H1 (cell line): Measurements from ENCODE around the gene THADA. TPM values are rescaled to one million over a fixed set of nuclear protein-coding genes. Genes with fewer than 3 reads are reported as not detected.

Source experiments
- CTCF ChIA-PET: fragments of 300-600 bp; sonication (Branson Sonifier 250); formaldehyde crosslinking; loops from one replicate; lab custom pipeline; 2021; ENCODE audit not compliant: partially characterized antibody; lab: Charles Lee
- POLR2A ChIA-PET: fragments of 300-600 bp; sonication (Branson Sonifier 250); formaldehyde crosslinking; loops from one replicate; lab custom pipeline; 2021; ENCODE audit warnings: inconsistent platforms; ENCODE audit not compliant: partially characterized antibody; lab: Charles Lee
- DNase-seq, 2 experiments: peaks; one replicate each; pipeline versions ENCODE4 v3.0.0 to v3.0.0-alpha.2; 2010 to 2022; ENCODE audit warnings: low spot score in 2 of 2, low read depth in 1 of 2, mixed read lengths in 1 of 2
- FAIRE-seq: peaks from 2 replicates; lab custom pipeline; 2011; peaks lifted over from hg19 to GRCh38; lab: Jason Lieb, UNC
- H2AFZ ChIP-seq: 2 replicates; pipeline ENCODE4 v1.8.1; 2012; ENCODE audit warnings: low read length, inconsistent platforms
- H2AK5ac ChIP-seq: 2 replicates; pipeline ENCODE4 v1.6.1; 2013; ENCODE audit warnings: low read depth, low read length
- H2BK120ac ChIP-seq: replicated peaks from 2 replicates; pipeline ENCODE3; 2013; ENCODE audit warnings: low read depth, low read length, inconsistent platforms
- H2BK12ac ChIP-seq: 2 replicates; pipeline ENCODE4 v1.6.1; 2013; ENCODE audit warnings: low read depth, low read length
- H2BK15ac ChIP-seq: 2 replicates; pipeline ENCODE4 v1.6.1; 2013; ENCODE audit warnings: low read length
- H2BK20ac ChIP-seq: 2 replicates; pipeline ENCODE4 v1.6.1; 2013; ENCODE audit warnings: low read length
- H2BK5ac ChIP-seq: 2 replicates; pipeline ENCODE4 v1.6.1; 2013; ENCODE audit warnings: low read depth, low read length
- H3K14ac ChIP-seq: 2 replicates; pipeline ENCODE4 v1.6.1; 2013; ENCODE audit warnings: inconsistent platforms; ENCODE audit not compliant: insufficient read length
- H3K18ac ChIP-seq: 2 replicates; pipeline ENCODE4 v1.6.1; 2013; ENCODE audit warnings: low read length; ENCODE audit errors: extremely low read depth
- H3K23ac ChIP-seq: 2 replicates; pipeline ENCODE4 v1.6.1; 2013; ENCODE audit warnings: inconsistent platforms; ENCODE audit not compliant: insufficient read length
- H3K23me2 ChIP-seq: 2 replicates; pipeline ENCODE4 v1.6.1; 2013; ENCODE audit warnings: low read depth, low read length
- H3K27ac ChIP-seq: 2 replicates; pipeline ENCODE4 v1.6.1; 2011; ENCODE audit warnings: low read depth, low read length, inconsistent platforms
- H3K27me3 ChIP-seq, 4 experiments: replicated peaks in 1 of 4; 1 replicate in 1 of 4; 2 replicates in 3 of 4; pipeline versions ENCODE4 v1.6.1 to v1.8.1; 2011 to 2013; ENCODE audit warnings: low read length in 3 of 4, mild to moderate bottlenecking in 3 of 4, inconsistent platforms in 2 of 4, mixed read lengths in 2 of 4, moderate library complexity in 1 of 4; ENCODE audit not compliant: control insufficient read depth in 3 of 4, insufficient read depth in 3 of 4; ENCODE audit errors: extremely low read depth in 1 of 4
- H3K36me3 ChIP-seq, 4 experiments: 2 replicates each; pipeline versions ENCODE4 v1.6.1 to v1.8.1; 2011 to 2013; ENCODE audit warnings: mild to moderate bottlenecking in 4 of 4, low read length in 3 of 4, moderate library complexity in 2 of 4, control low read depth in 1 of 4, inconsistent platforms in 1 of 4; ENCODE audit not compliant: insufficient read depth in 4 of 4, control insufficient read depth in 2 of 4
- H3K4ac ChIP-seq: replicated peaks from 2 replicates; pipeline ENCODE3; 2013; ENCODE audit warnings: low read length, low read depth, mixed read lengths, inconsistent platforms; ENCODE audit not compliant: insufficient read length
- H3K4me1 ChIP-seq, 4 experiments: replicated peaks in 1 of 4; 1 replicate in 1 of 4; 2 replicates in 3 of 4; pipeline versions ENCODE4 v1.6.1 to v1.8.1; 2011 to 2013; ENCODE audit warnings: low read length in 3 of 4, inconsistent platforms in 2 of 4, mixed read lengths in 1 of 4; ENCODE audit not compliant: insufficient read depth in 4 of 4, control insufficient read depth in 3 of 4
- H3K4me2 ChIP-seq, 2 experiments: 2 replicates each; pipeline versions ENCODE4 v1.6.1 to v1.8.1; 2011 to 2013; ENCODE audit warnings: low read depth in 2 of 2, low read length in 2 of 2, control low read depth in 1 of 2, inconsistent platforms in 1 of 2, mild to moderate bottlenecking in 1 of 2; ENCODE audit not compliant: insufficient read depth in 1 of 2
- H3K4me3 ChIP-seq, 4 experiments: fragments of 200-600, 300-600 bp in 1 of 4; sonication (generic), shearing (Covaris generic), sonication (Bioruptor Twin) in 1 of 4; 2 replicates each; pipeline versions ENCODE4 v1.5.1 to v1.8.1; 2011 to 2016; ENCODE audit warnings: low read length in 4 of 4, low read depth in 3 of 4, control low read depth in 2 of 4, inconsistent platforms in 2 of 4, mild to moderate bottlenecking in 2 of 4, mixed read lengths in 1 of 4, moderate library complexity in 1 of 4; ENCODE audit not compliant: insufficient read depth in 2 of 4; ENCODE audit errors: extremely low read depth in 1 of 4
- H3K56ac ChIP-seq: replicated peaks from 2 replicates; pipeline ENCODE3; 2013; ENCODE audit warnings: low read depth, mild to moderate bottlenecking, mixed read lengths, low read length, inconsistent platforms; ENCODE audit not compliant: insufficient read length
- H3K79me1 ChIP-seq: 2 replicates; pipeline ENCODE4 v1.6.1; 2013; ENCODE audit warnings: low read depth, low read length, control low read depth
- H3K79me2 ChIP-seq, 2 experiments: 2 replicates each; pipeline versions ENCODE4 v1.6.1 to v1.8.1; 2012 to 2013; ENCODE audit warnings: low read length in 2 of 2, mild to moderate bottlenecking in 2 of 2, inconsistent platforms in 1 of 2; ENCODE audit not compliant: insufficient read depth in 2 of 2, control insufficient read depth in 1 of 2
- H3K9ac ChIP-seq, 4 experiments: replicated peaks in 1 of 4; 1 replicate in 1 of 4; 2 replicates in 3 of 4; pipeline versions ENCODE4 v1.6.1 to v1.8.1; 2011 to 2013; ENCODE audit warnings: low read depth in 3 of 4, low read length in 3 of 4, control low read depth in 2 of 4, mild to moderate bottlenecking in 2 of 4, moderate library complexity in 2 of 4, inconsistent platforms in 1 of 4; ENCODE audit errors: extremely low read depth in 1 of 4
- H3K9me3 ChIP-seq, 2 experiments: 2 replicates each; pipeline versions ENCODE4 v1.6.1 to v1.8.1; 2012 to 2013; ENCODE audit warnings: mild to moderate bottlenecking in 2 of 2, moderate library complexity in 2 of 2, control low read depth in 1 of 2, inconsistent platforms in 1 of 2, low read depth in 1 of 2, low read length in 1 of 2, mixed read lengths in 1 of 2; ENCODE audit not compliant: insufficient read depth in 2 of 2
- H4K20me1 ChIP-seq, 2 experiments: replicated peaks in 1 of 2; 2 replicates each; pipeline versions ENCODE3 to v1.8.1; 2011 to 2013; ENCODE audit warnings: inconsistent platforms in 2 of 2, low read length in 2 of 2, mild to moderate bottlenecking in 1 of 2; ENCODE audit not compliant: insufficient read depth in 2 of 2, control insufficient read depth in 1 of 2
- H4K5ac ChIP-seq: 2 replicates; pipeline ENCODE4 v1.6.1; 2013; ENCODE audit warnings: low read length, low read depth, mixed read lengths, inconsistent platforms; ENCODE audit not compliant: insufficient read length
- H4K8ac ChIP-seq: 2 replicates; pipeline ENCODE4 v1.8.0; 2013; ENCODE audit warnings: mild to moderate bottlenecking, moderate library complexity, low read length, inconsistent platforms; ENCODE audit not compliant: insufficient read depth; ENCODE audit errors: extremely low read depth
- H4K91ac ChIP-seq: replicated peaks from 2 replicates; pipeline ENCODE3; 2013; ENCODE audit warnings: low read length, mixed read lengths, inconsistent platforms; ENCODE audit not compliant: insufficient read length
- KDM5A ChIP-seq: fragments of 200-600 bp; IDR thresholded peaks from 2 replicates; pipeline ENCODE4 v1.7.1; 2012; ENCODE audit warnings: mild to moderate bottlenecking, low read length, inconsistent platforms, mixed read lengths
- TCF12 ChIP-seq: IDR thresholded peaks from 2 replicates; pipeline ENCODE4 v1.6.1; 2011; ENCODE audit warnings: low read depth, mild to moderate bottlenecking, low read length
- WGBS, 2 experiments: shearing (Covaris generic) in 1 of 2; methylation state at CpG; one replicate each; pipeline versions ENCODE4 v1.1.6 to v1.1.7; 2013 to 2015; ENCODE audit warnings: low lambda C conversion rate in 2 of 2, mixed read lengths in 2 of 2, inconsistent platforms in 1 of 2, low coverage in 1 of 2, missing lambda C conversion rate in 1 of 2; ENCODE audit not compliant: insufficient replicate concordance in 2 of 2, insufficient coverage in 1 of 2, insufficient read length in 1 of 2; ENCODE audit errors: extremely low coverage in 1 of 2, missing lambda C conversion rate in 1 of 2; 5-methylcytosine and 5-hydroxymethylcytosine counted together
- polyA plus RNA-seq, 7 experiments: library from polyadenylated mRNA; depleted of rRNA in 3 of 7; stranded (reverse) in 5 of 7; unstranded in 2 of 7; fragments of >200 nt in 5 of 7; fragments of 200-250 nt in 2 of 7; gene quantifications; 1 replicate in 5 of 7; 2 replicates in 1 of 7; 4 replicates in 1 of 7; pipeline versions ENCODE4 v1.2.1 to v1.2.3, GENCODE V29; 2011 to 2013; ENCODE audit warnings: missing spikeins in 2 of 7, mixed read lengths in 2 of 7
- total RNA-seq: library from RNA; stranded (reverse); fragmentation: NEBNext Ultra II Directional; extraction: Animal tissue kit (Norgen Biotek cat#: 25700); gene quantifications from 2 replicates; pipeline ENCODE4 v1.2.1, GENCODE V29; 2021

The THADA gene
- total and polyA plus RNA-seq, 2 of the 8 experiments (the other 6 are each of a cell fraction or from before 2014, with no cell fraction given) = 22.4 to 26.8 TPM

GRCh38 chr2:43315482-43315881 lies 280.4 kb downstream of the THADA start:
- no peak overlapping the region for H2BK20ac ChIP-seq
- H3K79me2 ChIP-seq = no peaks in the 10 kb centered on the region
- FAIRE-seq (no peak), DNase-seq (no peak)
- no peak overlapping the region for H4K91ac ChIP-seq
- H3K27ac ChIP-seq = no peak overlapping the region
- no peak overlapping the region for H3K14ac ChIP-seq
- H3K79me1 ChIP-seq = no peaks in the 10 kb centered on the region
- WGBS, 2 experiments = 97% methylated on average over 2 of the region's 2 CpGs; no CpG with 5 or more reads in 1 of the 2 experiments
- H2BK15ac ChIP-seq = no peak overlapping the region
- no peaks in the 10 kb centered on the region for H3K4me1 ChIP-seq
- H3K9ac ChIP-seq = no peak overlapping the region
- no peak overlapping the region for H4K5ac ChIP-seq
- H2AFZ ChIP-seq = no peak overlapping the region
- no peak overlapping the region for H3K4me3 ChIP-seq
- H3K4me2 ChIP-seq = no peak overlapping the region
- no peak overlapping the region for H3K4ac ChIP-seq
- no peaks in the 10 kb centered on the region for H3K27me3 ChIP-seq
- no peaks in the 10 kb centered on the region for H3K23me2 ChIP-seq
- no peak overlapping the region for H3K23ac ChIP-seq
- ChIA-PET POLR2A (no interaction called here), CTCF (no interaction called here)
- no peak overlapping the region for H2AK5ac ChIP-seq
- no peak overlapping the region for H3K56ac ChIP-seq
- H3K36me3 ChIP-seq = peaks cover 0 to 2% (median 0%) of the 10 kb centered on the region in 4 experiments; a peak in 2 of 8 replicates
- H3K9me3 ChIP-seq = no peaks in the 10 kb centered on the region
- no peaks in the 10 kb centered on the region for H4K20me1 ChIP-seq
- no peak overlapping the region for H2BK12ac ChIP-seq
- H3K18ac ChIP-seq = no peak overlapping the region
- no peak overlapping the region for H4K8ac ChIP-seq
- H2BK120ac ChIP-seq = no peak overlapping the region
- H2BK5ac ChIP-seq = no peak overlapping the region
- no peak for TF ChIP-seq TCF12
- TF ChIP-seq KDM5A = no peak
